Mesenchymal stem cell (in vitro differentiated cells and primary cell): ENCODE measurements around the gene MTUS2.

Source experiments
- DNase-seq: peaks from one replicate; pipeline ENCODE4 v3.0.0-alpha.2; 2013
- H2AFZ ChIP-seq: one replicate; pipeline ENCODE4 v1.6.1; 2013; ENCODE audit warnings: low read depth, mild to moderate bottlenecking, control low read depth, inconsistent platforms, low read length, moderate library complexity
- H2AK5ac ChIP-seq: 2 replicates; pipeline ENCODE4 v1.6.1; 2013; ENCODE audit warnings: low read length, moderate library complexity, mild to moderate bottlenecking, inconsistent platforms; ENCODE audit not compliant: severe bottlenecking
- H2BK120ac ChIP-seq: one replicate; pipeline ENCODE4 v1.6.1; 2013; ENCODE audit warnings: low read depth, mild to moderate bottlenecking, inconsistent platforms, low read length, moderate library complexity
- H2BK12ac ChIP-seq, 2 experiments: one replicate each; pipeline ENCODE4 v1.6.1; 2013; ENCODE audit warnings: inconsistent platforms in 2 of 2, low read length in 2 of 2, mild to moderate bottlenecking in 2 of 2, moderate library complexity in 2 of 2, control low read depth in 1 of 2
- H2BK15ac ChIP-seq: one replicate; pipeline ENCODE4 v1.6.1; 2013; ENCODE audit warnings: mild to moderate bottlenecking, low read depth, inconsistent platforms; ENCODE audit not compliant: poor library complexity, severe bottlenecking
- H2BK5ac ChIP-seq: 2 replicates; pipeline ENCODE4 v1.6.1; 2013; ENCODE audit warnings: low read depth, mild to moderate bottlenecking, low read length, control low read depth, inconsistent platforms; ENCODE audit not compliant: poor library complexity, severe bottlenecking
- H3K14ac ChIP-seq, 2 experiments: one replicate each; pipeline ENCODE4 v1.6.1; 2013; ENCODE audit warnings: inconsistent platforms in 2 of 2, low read length in 2 of 2, control low read depth in 1 of 2, mild to moderate bottlenecking in 1 of 2, moderate library complexity in 1 of 2
- H3K18ac ChIP-seq, 2 experiments: one replicate each; pipeline ENCODE4 v1.6.1; 2013; ENCODE audit warnings: inconsistent platforms in 2 of 2, low read length in 2 of 2, control low read depth in 1 of 2, low read depth in 1 of 2, mild to moderate bottlenecking in 1 of 2
- H3K23ac ChIP-seq, 2 experiments: one replicate each; pipeline ENCODE4 v1.6.1; 2013; ENCODE audit warnings: inconsistent platforms in 2 of 2, low read length in 2 of 2, mild to moderate bottlenecking in 2 of 2, moderate library complexity in 2 of 2, control low read depth in 1 of 2
- H3K27ac ChIP-seq: 2 replicates; pipeline ENCODE4 v1.5.1; 2013; ENCODE audit warnings: mild to moderate bottlenecking, moderate library complexity, low read length, control low read depth, inconsistent platforms; ENCODE audit not compliant: poor library complexity, severe bottlenecking
- H3K27me3 ChIP-seq, 2 experiments: 2 replicates each; pipeline versions ENCODE4 v1.6.1 to v1.7.0; 2013; ENCODE audit warnings: low read length in 2 of 2, mild to moderate bottlenecking in 2 of 2, moderate library complexity in 2 of 2, control low read depth in 1 of 2, inconsistent platforms in 1 of 2; ENCODE audit not compliant: control insufficient read depth in 1 of 2, insufficient read depth in 1 of 2
- H3K36me3 ChIP-seq, 2 experiments: 2 replicates each; pipeline versions ENCODE4 v1.6.1 to v1.7.0; 2013; ENCODE audit warnings: low read length in 2 of 2, control low read depth in 1 of 2, inconsistent platforms in 1 of 2, low read depth in 1 of 2, mild to moderate bottlenecking in 1 of 2; ENCODE audit not compliant: insufficient read depth in 2 of 2, control insufficient read depth in 1 of 2
- H3K4ac ChIP-seq, 2 experiments: one replicate each; pipeline ENCODE4 v1.6.1; 2013; ENCODE audit warnings: inconsistent platforms in 2 of 2, low read length in 2 of 2, mild to moderate bottlenecking in 2 of 2, moderate library complexity in 2 of 2, control low read depth in 1 of 2, low read depth in 1 of 2
- H3K4me1 ChIP-seq: 2 replicates; pipeline ENCODE4 v1.6.1; 2013; ENCODE audit warnings: low read depth, low read length, control low read depth; ENCODE audit not compliant: control insufficient read depth, insufficient read depth
- H3K4me2 ChIP-seq: 2 replicates; pipeline ENCODE4 v1.6.1; 2013; ENCODE audit warnings: low read length, mild to moderate bottlenecking, inconsistent platforms; ENCODE audit not compliant: poor library complexity, severe bottlenecking
- H3K4me3 ChIP-seq, 2 experiments: 2 replicates each; pipeline versions ENCODE4 v1.5.1 to v1.7.0; 2013; ENCODE audit warnings: low read length in 2 of 2, mild to moderate bottlenecking in 2 of 2, control low read depth in 1 of 2, low read depth in 1 of 2; ENCODE audit not compliant: insufficient read depth in 1 of 2
- H3K79me1 ChIP-seq: replicated peaks from 2 replicates; pipeline ENCODE4 v1.6.1; 2013; ENCODE audit warnings: mild to moderate bottlenecking, control low read depth, low read length, inconsistent platforms; ENCODE audit not compliant: poor library complexity, severe bottlenecking
- H3K9ac ChIP-seq: 2 replicates; pipeline ENCODE4 v1.7.0; 2013; ENCODE audit warnings: mild to moderate bottlenecking, low read length, moderate library complexity
- H3K9me3 ChIP-seq: 2 replicates; pipeline ENCODE4 v1.7.0; 2013; ENCODE audit warnings: mild to moderate bottlenecking, low read length; ENCODE audit not compliant: control insufficient read depth
- H4K8ac ChIP-seq: one replicate; pipeline ENCODE4 v1.6.1; 2013; ENCODE audit warnings: inconsistent platforms, mild to moderate bottlenecking, low read length, moderate library complexity
- H4K91ac ChIP-seq: one replicate; pipeline ENCODE4 v1.6.1; 2013; ENCODE audit warnings: mild to moderate bottlenecking, low read length, inconsistent platforms
- WGBS: methylation state at CpG from one replicate; pipeline ENCODE4 v1.1.7; 2013; ENCODE audit warnings: mixed read lengths; 5-methylcytosine and 5-hydroxymethylcytosine counted together

The MTUS2 gene

DNA sequence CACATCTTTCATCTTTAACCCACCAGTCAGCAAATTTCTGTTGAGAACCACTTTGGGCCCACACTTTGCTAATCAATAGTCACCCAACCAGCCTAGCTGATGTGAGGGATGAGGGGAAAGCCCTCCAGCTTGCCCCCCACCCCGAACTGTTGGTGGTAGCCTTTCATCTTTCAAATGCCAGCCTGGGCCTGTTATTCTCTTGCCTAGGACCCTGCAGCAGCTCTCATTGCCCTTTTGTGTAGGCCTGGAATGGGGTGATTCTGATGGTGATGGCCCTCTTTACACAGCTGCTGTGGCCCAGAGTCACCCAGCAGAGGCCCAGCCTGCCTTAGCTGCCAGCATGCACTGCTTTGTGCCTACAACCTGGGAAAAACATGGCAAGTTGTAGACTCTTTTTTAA, 480.9 kb downstream of the MTUS2 start:
- Histone ChIP-seq H3K4me3 (no peak overlapping the region), H3K36me3 (no peaks in the 10 kb centered on the region), H3K4ac (no peak overlapping the region), H3K4me1 (no peaks in the 10 kb centered on the region), H3K27ac (no peak overlapping the region), H3K23ac (no peak overlapping the region), H2AK5ac (no peak overlapping the region), H2BK15ac (no peak overlapping the region), H3K27me3 (no peaks in the 10 kb centered on the region), H3K9me3 (peaks cover 23% of the 10 kb centered on the region), H2BK5ac (no peak overlapping the region), H4K91ac (no peak overlapping the region), H4K8ac (no peak overlapping the region), H3K18ac (no peak overlapping the region), H3K79me1 (no peaks in the 10 kb centered on the region), H3K4me2 (no peak overlapping the region), H2AFZ (no peak overlapping the region), H3K14ac (no peak overlapping the region), H2BK120ac (no peak overlapping the region), H2BK12ac (no peak overlapping the region), H3K9ac (no peak overlapping the region)
- no peak for DNase-seq
- 27% methylated on average over 1 of the region's 1 CpG for WGBS

DNA sequence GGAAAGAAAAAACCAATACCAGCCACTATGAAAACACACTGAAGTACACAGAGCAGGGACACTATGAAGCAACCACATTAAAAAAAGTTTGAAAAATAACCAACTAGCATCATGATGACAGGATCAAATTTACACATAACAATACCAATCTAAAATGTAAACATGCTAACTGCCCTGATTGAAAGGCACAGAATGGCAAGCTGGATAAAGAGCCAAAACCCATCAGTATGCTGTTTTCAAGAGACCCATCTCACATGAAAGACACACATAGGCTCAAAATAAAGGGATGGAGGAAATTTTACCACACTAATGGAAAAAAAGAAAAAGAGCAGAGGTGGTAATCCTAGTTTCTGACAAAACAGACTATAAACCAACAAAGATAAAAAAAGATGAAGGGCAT, 484.0 kb downstream of the MTUS2 start:
- no peaks in the 10 kb centered on the region for H3K27me3 ChIP-seq
- no peaks in the 10 kb centered on the region for H3K79me1 ChIP-seq
- no peak overlapping the region for H3K9ac ChIP-seq
- H3K14ac ChIP-seq = no peak overlapping the region
- no peak overlapping the region for H3K23ac ChIP-seq
- no peak overlapping the region for H3K4ac ChIP-seq
- H4K8ac ChIP-seq = no peak overlapping the region
- H3K27ac ChIP-seq = no peak overlapping the region
- no peak overlapping the region for H3K4me2 ChIP-seq
- H3K9me3 ChIP-seq = peaks cover 38% of the 10 kb centered on the region
- H2AK5ac ChIP-seq = no peak overlapping the region
- no peak overlapping the region for H3K4me3 ChIP-seq
- H3K4me1 ChIP-seq = no peaks in the 10 kb centered on the region
- H2BK5ac ChIP-seq = no peak overlapping the region
- H2AFZ ChIP-seq = no peak overlapping the region
- H3K36me3 ChIP-seq = no peaks in the 10 kb centered on the region
- DNase-seq = no peak
- H2BK15ac ChIP-seq = no peak overlapping the region
- no peak overlapping the region for H4K91ac ChIP-seq
- no peak overlapping the region for H2BK120ac ChIP-seq
- no peak overlapping the region for H3K18ac ChIP-seq
- no peak overlapping the region for H2BK12ac ChIP-seq

DNA sequence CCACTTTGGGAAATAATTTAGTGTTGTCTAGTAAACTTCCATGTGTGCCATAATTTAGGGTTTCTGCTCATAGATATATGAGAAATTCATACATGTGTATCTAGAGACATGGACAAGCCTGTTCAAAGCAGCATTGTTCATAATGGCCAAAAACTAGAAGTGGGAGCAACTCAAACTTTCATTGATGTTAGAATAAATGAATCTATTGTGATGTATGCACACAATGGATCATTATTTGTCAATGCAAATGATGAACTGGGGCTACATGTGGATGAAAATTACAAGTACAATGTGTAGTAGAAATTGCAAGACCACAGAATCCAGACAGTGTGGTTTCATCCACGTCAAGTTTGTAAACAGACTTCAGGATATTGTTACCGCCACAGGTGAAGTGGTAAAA, 490.7 kb downstream of the MTUS2 start:
- Histone ChIP-seq H3K23ac (no peak overlapping the region), H4K8ac (no peak overlapping the region), H3K4me2 (no peak overlapping the region), H3K18ac (no peak overlapping the region), H2BK12ac (no peak overlapping the region), H3K9me3 (peaks cover 15% of the 10 kb centered on the region), H2BK5ac (no peak overlapping the region), H3K36me3 (no peaks in the 10 kb centered on the region), H3K14ac (no peak overlapping the region), H3K9ac (no peak overlapping the region), H3K4me3 (no peak overlapping the region), H3K4me1 (no peaks in the 10 kb centered on the region), H3K4ac (no peak overlapping the region), H2BK120ac (no peak overlapping the region), H2AK5ac (no peak overlapping the region), H3K27me3 (no peaks in the 10 kb centered on the region), H2BK15ac (no peak overlapping the region), H2AFZ (no peak overlapping the region), H4K91ac (no peak overlapping the region), H3K79me1 (no peaks in the 10 kb centered on the region), H3K27ac (no peak overlapping the region)
- WGBS = 75% methylated on average over 2 of the region's 2 CpGs
- DNase-seq = no peak

DNA sequence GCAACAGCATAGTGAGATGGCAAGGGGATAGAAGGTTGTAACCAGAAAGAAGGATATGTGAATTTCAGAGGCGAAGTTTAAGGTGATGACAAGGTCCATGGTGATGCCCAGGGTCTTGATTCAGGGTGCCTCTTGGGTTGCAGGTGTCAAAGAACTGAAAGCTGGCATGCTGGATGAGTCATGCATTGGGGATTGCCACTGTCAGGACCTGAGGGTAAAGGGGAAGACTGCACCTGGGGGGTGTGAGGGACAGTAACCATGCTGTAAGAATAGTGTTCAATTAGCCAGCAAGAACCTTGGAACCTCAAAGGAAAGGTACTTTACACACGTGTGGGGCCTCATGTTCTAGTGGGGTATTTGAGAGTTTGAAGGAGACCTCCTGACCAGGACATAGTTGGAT, 495.7 kb downstream of the MTUS2 start:
- WGBS = 61% methylated on average over 2 of the region's 2 CpGs
- H3K27ac ChIP-seq = no peak overlapping the region

More for the DNA sequence above, 495.7 kb downstream of the MTUS2 start:
- Histone ChIP-seq H2AFZ (no peak overlapping the region), H3K4ac (no peak overlapping the region), H3K4me1 (no peaks in the 10 kb centered on the region), H3K27me3 (no peaks in the 10 kb centered on the region), H3K14ac (no peak overlapping the region), H3K36me3 (no peaks in the 10 kb centered on the region), H2BK5ac (no peak overlapping the region), H3K9me3 (no peaks in the 10 kb centered on the region), H3K23ac (no peak overlapping the region), H2BK15ac (no peak overlapping the region), H3K4me2 (no peak overlapping the region), H3K18ac (peak overlapping the region in 1 of 2 experiments; percentile 7), H2AK5ac (no peak overlapping the region), H4K91ac (no peak overlapping the region), H4K8ac (no peak overlapping the region), H3K9ac (no peak overlapping the region), H3K4me3 (no peak overlapping the region), H2BK120ac (no peak overlapping the region), H3K79me1 (no peaks in the 10 kb centered on the region), H2BK12ac (no peak overlapping the region)
- DNase-seq = no peak
